Neural cell (in vitro differentiated cells): Measurements from ENCODE around the gene STIM1. TPM values are rescaled to one million over a fixed set of nuclear protein-coding genes. Genes with fewer than 3 reads are reported as not detected.

Experiments
- H2AFZ ChIP-seq: fragments of 200-600, 300-800 bp; sonication (generic), shearing (Covaris generic); 2 replicates; pipeline ENCODE4 v1.6.0; 2014; ENCODE audit warnings: low read depth, mild to moderate bottlenecking, antibody characterized with exemption, low read length, moderate library complexity
- H3F3A ChIP-seq: fragments of 200-600 bp; shearing (Covaris generic); 2 replicates; pipeline ENCODE4 v1.6.1; 2016; ENCODE audit warnings: mild to moderate bottlenecking, moderate library complexity, mixed read lengths, antibody characterized with exemption, low read length; ENCODE audit not compliant: insufficient read depth, poor library complexity, severe bottlenecking
- H3K27ac ChIP-seq: fragments of 200-600, 300-800 bp; sonication (generic), shearing (Covaris generic); 2 replicates; pipeline ENCODE4 v1.5.1; 2014; ENCODE audit warnings: mild to moderate bottlenecking, low read length, moderate library complexity
- H3K27me3 ChIP-seq: fragments of 300-800, 200-600 bp; sonication (generic), shearing (Covaris generic); 2 replicates; pipeline ENCODE4 v1.6.0; 2014; ENCODE audit warnings: mild to moderate bottlenecking, low read depth, low read length, moderate library complexity; ENCODE audit not compliant: insufficient read depth
- H3K36me3 ChIP-seq: fragments of 300-800, 200-600 bp; sonication (generic), shearing (Covaris generic); 2 replicates; pipeline ENCODE4 v1.5.1; 2014; ENCODE audit warnings: mild to moderate bottlenecking, antibody characterized with exemption, low read length, moderate library complexity; ENCODE audit not compliant: insufficient read depth
- H3K4me2 ChIP-seq: fragments of 300-800, 200-600 bp; sonication (generic), shearing (Covaris generic); 2 replicates; pipeline ENCODE4 v1.6.0; 2014; ENCODE audit warnings: mild to moderate bottlenecking, low read length
- H3K4me3 ChIP-seq: fragments of 300-800, 200-600 bp; sonication (generic), shearing (Covaris generic); 2 replicates; pipeline ENCODE4 v1.5.1; 2014; ENCODE audit warnings: mild to moderate bottlenecking, low read length, moderate library complexity
- H3K79me2 ChIP-seq: fragments of 200-600 bp; shearing (Covaris generic); replicated peaks from 2 replicates; pipeline ENCODE4 v1.6.0; 2014; ENCODE audit warnings: mild to moderate bottlenecking, low read length, moderate library complexity; ENCODE audit not compliant: insufficient read depth
- H3K9ac ChIP-seq: fragments of 300-800, 200-600 bp; sonication (generic), shearing (Covaris generic); 2 replicates; pipeline ENCODE4 v1.6.1; 2016; ENCODE audit warnings: mild to moderate bottlenecking, low read length, mixed read lengths
- H3K9me2 ChIP-seq: fragments of 200-600 bp; shearing (Covaris generic); 2 replicates; pipeline ENCODE4 v1.6.1; 2016; ENCODE audit warnings: mild to moderate bottlenecking, low read length, mixed read lengths; ENCODE audit not compliant: insufficient read depth
- H3K9me3 ChIP-seq: fragments of 200-600, 300-800 bp; sonication (generic), shearing (Covaris generic); 2 replicates; pipeline ENCODE4 v1.6.1; 2016; ENCODE audit warnings: mild to moderate bottlenecking, mixed run types, low read length, moderate library complexity, mixed read lengths
- H4K20me1 ChIP-seq: fragments of 200-600 bp; shearing (Covaris generic); 2 replicates; pipeline ENCODE4 v1.6.1; 2016; ENCODE audit warnings: mild to moderate bottlenecking, mixed run types; ENCODE audit not compliant: insufficient read depth
- CTCF ChIP-seq: fragments of 450-650 bp; IDR thresholded peaks from 2 replicates; pipeline ENCODE4 v1.5.1; 2014; ENCODE audit warnings: antibody characterized with exemption, mild to moderate bottlenecking, moderate library complexity; ENCODE audit not compliant: poor library complexity, severe bottlenecking
- EP300 ChIP-seq: fragments of 450-650 bp; conservative IDR thresholded peaks from 2 replicates; pipeline ENCODE4 v1.6.1; 2014; ENCODE audit warnings: antibody characterized with exemption, mild to moderate bottlenecking, moderate library complexity; ENCODE audit not compliant: poor library complexity, severe bottlenecking
- EZH2 ChIP-seq: fragments of 200-600, 300-800 bp; shearing (Covaris generic), sonication (generic); IDR thresholded peaks from 2 replicates; pipeline ENCODE4 v1.6.1; 2014; ENCODE audit warnings: antibody characterized with exemption, low read length, borderline replicate concordance, mild to moderate bottlenecking; ENCODE audit not compliant: insufficient read depth, poor library complexity, severe bottlenecking
- MXI1 ChIP-seq: fragments of 450-650 bp; conservative IDR thresholded peaks from 2 replicates; pipeline ENCODE4 v1.6.1; 2014; ENCODE audit warnings: antibody characterized with exemption, mild to moderate bottlenecking; ENCODE audit not compliant: poor library complexity, severe bottlenecking
- POLR2AphosphoS5 ChIP-seq: IDR thresholded peaks from 2 replicates; pipeline ENCODE4 v1.6.1; 2012
- RAD21 ChIP-seq: fragments of 450-650 bp; conservative IDR thresholded peaks from 2 replicates; pipeline ENCODE4 v1.6.1; 2014; ENCODE audit warnings: antibody characterized with exemption, mild to moderate bottlenecking, moderate library complexity
- SMC3 ChIP-seq: fragments of 450-650 bp; conservative IDR thresholded peaks from 2 replicates; pipeline ENCODE4 v1.6.1; 2014; ENCODE audit warnings: antibody characterized with exemption, mild to moderate bottlenecking, moderate library complexity; ENCODE audit not compliant: poor library complexity
- TAF1 ChIP-seq: IDR thresholded peaks from 2 replicates; pipeline ENCODE4 v1.6.1; 2012; ENCODE audit warnings: low read depth
- polyA plus RNA-seq: library from polyadenylated mRNA; depleted of rRNA; stranded (reverse); fragments of >200 nt; gene quantifications from 2 replicates; pipeline ENCODE4 v1.2.3, GENCODE V29; 2014
- TF ChIP-seq, protein P1 (sequence below): IDR thresholded peaks from 2 replicates; pipeline ENCODE4 v1.6.1; 2012; ENCODE audit warnings: borderline replicate concordance

STIM1 gene
- polyA plus RNA-seq, 1 donor from 2014 or later, result 14.5 TPM

- Histone ChIP-seq H3F3A (no peaks in the 10 kb centered on the region), H3K9me3 (no peaks in the 10 kb centered on the region), H2AFZ (no peak overlapping the region), H3K4me2 (no peak overlapping the region), H3K27me3 (no peaks in the 10 kb centered on the region), H4K20me1 (no peaks in the 10 kb centered on the region), H3K9ac (no peak overlapping the region), H3K79me2 (no peaks in the 10 kb centered on the region), H3K36me3 (no peaks in the 10 kb centered on the region), H3K9me2 (no peaks in the 10 kb centered on the region), H3K4me3 (no peak overlapping the region), H3K27ac (no peak overlapping the region)
- TF ChIP-seq RAD21, result no peak
- no peak for TF ChIP-seq TAF1
- TF ChIP-seq MXI1, result no peak
- TF ChIP-seq, protein P1, sequence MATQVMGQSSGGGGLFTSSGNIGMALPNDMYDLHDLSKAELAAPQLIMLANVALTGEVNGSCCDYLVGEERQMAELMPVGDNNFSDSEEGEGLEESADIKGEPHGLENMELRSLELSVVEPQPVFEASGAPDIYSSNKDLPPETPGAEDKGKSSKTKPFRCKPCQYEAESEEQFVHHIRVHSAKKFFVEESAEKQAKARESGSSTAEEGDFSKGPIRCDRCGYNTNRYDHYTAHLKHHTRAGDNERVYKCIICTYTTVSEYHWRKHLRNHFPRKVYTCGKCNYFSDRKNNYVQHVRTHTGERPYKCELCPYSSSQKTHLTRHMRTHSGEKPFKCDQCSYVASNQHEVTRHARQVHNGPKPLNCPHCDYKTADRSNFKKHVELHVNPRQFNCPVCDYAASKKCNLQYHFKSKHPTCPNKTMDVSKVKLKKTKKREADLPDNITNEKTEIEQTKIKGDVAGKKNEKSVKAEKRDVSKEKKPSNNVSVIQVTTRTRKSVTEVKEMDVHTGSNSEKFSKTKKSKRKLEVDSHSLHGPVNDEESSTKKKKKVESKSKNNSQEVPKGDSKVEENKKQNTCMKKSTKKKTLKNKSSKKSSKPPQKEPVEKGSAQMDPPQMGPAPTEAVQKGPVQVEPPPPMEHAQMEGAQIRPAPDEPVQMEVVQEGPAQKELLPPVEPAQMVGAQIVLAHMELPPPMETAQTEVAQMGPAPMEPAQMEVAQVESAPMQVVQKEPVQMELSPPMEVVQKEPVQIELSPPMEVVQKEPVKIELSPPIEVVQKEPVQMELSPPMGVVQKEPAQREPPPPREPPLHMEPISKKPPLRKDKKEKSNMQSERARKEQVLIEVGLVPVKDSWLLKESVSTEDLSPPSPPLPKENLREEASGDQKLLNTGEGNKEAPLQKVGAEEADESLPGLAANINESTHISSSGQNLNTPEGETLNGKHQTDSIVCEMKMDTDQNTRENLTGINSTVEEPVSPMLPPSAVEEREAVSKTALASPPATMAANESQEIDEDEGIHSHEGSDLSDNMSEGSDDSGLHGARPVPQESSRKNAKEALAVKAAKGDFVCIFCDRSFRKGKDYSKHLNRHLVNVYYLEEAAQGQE, result no peak
- no peak for TF ChIP-seq SMC3
- TF ChIP-seq EP300, result no peak
- TF ChIP-seq EZH2, result no peak
- no peak for TF ChIP-seq POLR2AphosphoS5
Observed at GRCh38 chr11:3822312-3822711, 33.2 kb upstream of the STIM1 start.

DNA sequence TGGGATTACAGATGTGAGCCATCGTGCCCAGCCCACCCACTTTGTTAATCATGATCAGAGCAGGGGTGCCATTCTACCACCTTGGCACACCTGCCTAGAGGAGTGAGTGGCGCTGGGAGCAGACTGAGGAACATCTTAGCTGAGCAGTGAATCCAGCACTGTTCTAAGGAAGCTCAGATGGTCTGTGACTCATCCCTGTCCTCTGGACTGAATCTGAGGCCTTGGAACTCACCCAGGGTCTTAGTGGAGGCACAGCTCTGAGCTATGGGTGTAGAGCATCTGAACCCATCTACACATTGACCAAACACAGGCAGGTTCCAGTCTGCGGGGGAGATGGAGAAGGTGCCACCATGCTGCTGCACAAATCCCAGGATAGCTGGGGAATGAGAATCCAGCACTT is 32.2 kb upstream of the STIM1 start:
- Histone ChIP-seq H3K4me3 (no peak overlapping the region), H3F3A (no peaks in the 10 kb centered on the region), H3K27ac (no peak overlapping the region), H3K9ac (no peak overlapping the region), H4K20me1 (no peaks in the 10 kb centered on the region), H2AFZ (no peak overlapping the region), H3K9me3 (no peaks in the 10 kb centered on the region), H3K27me3 (no peaks in the 10 kb centered on the region), H3K36me3 (no peaks in the 10 kb centered on the region), H3K79me2 (no peaks in the 10 kb centered on the region), H3K9me2 (no peaks in the 10 kb centered on the region), H3K4me2 (no peak overlapping the region)
- TF ChIP-seq EZH2 (no peak), TAF1 (no peak), CTCF (no peak), SMC3 (no peak), MXI1 (no peak), EP300 (no peak), RAD21 (no peak), POLR2AphosphoS5 (no peak)
- TF ChIP-seq, protein P1, result no peak
